Thyroid gland (tissue), 4 donors: Measurements from ENCODE around the gene MAD1L1. TPM values are rescaled to one million over a fixed set of nuclear protein-coding genes. Genes with fewer than 3 reads are reported as not detected.
"Not testable (repeated sequence)": the region's sequence is repeated elsewhere in the genome, so short reads cannot be mapped to it uniquely, and the experiment has no call there.

ENCODE experiments used
- DNase-seq, 2 donors: peaks; one replicate each; pipeline ENCODE4 v3.0.0-alpha.2; 2019
- H3K27ac ChIP-seq, 3 donors: fragments of 200-600 bp; sonication (generic); 1 replicate in 2 of 3; 2 replicates in 1 of 3; pipeline ENCODE4 v1.5.1; 2016 to 2019; ENCODE audit warnings: mild to moderate bottlenecking in 1 of 3, moderate library complexity in 1 of 3
- H3K27me3 ChIP-seq: fragments of 200-600 bp; sonication (generic); one replicate; pipeline ENCODE4 v1.5.1; 2019
- H3K36me3 ChIP-seq, 2 donors: fragments of 200-600 bp; sonication (generic); one replicate each; pipeline ENCODE4 v1.5.1; 2016 to 2019
- H3K4me1 ChIP-seq, 2 donors: fragments of 200-600 bp; sonication (generic); one replicate each; pipeline ENCODE4 v1.5.1; 2017 to 2019
- H3K4me3 ChIP-seq, 3 donors: fragments of 200-600 bp; sonication (generic); replicated peaks in 1 of 3; 1 replicate in 2 of 3; 2 replicates in 1 of 3; pipeline ENCODE4 v1.5.1; 2016; ENCODE audit warnings: mild to moderate bottlenecking in 1 of 3
- H3K9me3 ChIP-seq: fragments of 200-600 bp; sonication (generic); one replicate; pipeline ENCODE4 v1.5.1; 2017
- POLR2A ChIP-seq, 2 donors: fragments of 450-650 bp; IDR thresholded peaks; one replicate each; pipeline ENCODE4 v1.6.1; 2017; ENCODE audit warnings: antibody characterized with exemption in 2 of 2, mild to moderate bottlenecking in 2 of 2, moderate library complexity in 1 of 2
- WGBS, 2 donors: methylation state at CpG; one replicate each; pipeline ENCODE4 v1.1.5; 2017; 5-methylcytosine and 5-hydroxymethylcytosine counted together
- intact Hi-C: fragments of 100-400 bp; cut with DNase I; formaldehyde crosslinking; loops from one replicate; pipeline ENCODE4 v1.15.1; 2023
- total RNA-seq, 4 donors: library from RNA; depleted of rRNA; stranded (reverse); fragments of >200 nt; gene quantifications; one replicate each; pipeline ENCODE4 v1.2.3, GENCODE V29; 2016
- TF ChIP-seq, protein P1 (sequence below), 6 experiments: fragments of 200-600 bp in 3 of 6; fragments of 450-650 bp in 3 of 6; sonication (generic) in 3 of 6; IDR thresholded peaks; one replicate each; pipeline ENCODE4 v1.5.1; 2016 to 2019; ENCODE audit warnings: antibody characterized with exemption in 6 of 6, mild to moderate bottlenecking in 2 of 6, inconsistent platforms in 1 of 6, moderate library complexity in 1 of 6

MAD1L1 gene
- total RNA-seq, 4 donors from 2014 or later = 27.4 to 38.6 (median 33.9) TPM

- no peak overlapping the region for H3K27ac ChIP-seq
- no peaks in the 10 kb centered on the region for H3K4me1 ChIP-seq
- H3K9me3 ChIP-seq = no peaks in the 10 kb centered on the region
- no peak for TF ChIP-seq POLR2A (IDR thresholded peaks at IDR 0.05)
- TF ChIP-seq, protein P1, sequence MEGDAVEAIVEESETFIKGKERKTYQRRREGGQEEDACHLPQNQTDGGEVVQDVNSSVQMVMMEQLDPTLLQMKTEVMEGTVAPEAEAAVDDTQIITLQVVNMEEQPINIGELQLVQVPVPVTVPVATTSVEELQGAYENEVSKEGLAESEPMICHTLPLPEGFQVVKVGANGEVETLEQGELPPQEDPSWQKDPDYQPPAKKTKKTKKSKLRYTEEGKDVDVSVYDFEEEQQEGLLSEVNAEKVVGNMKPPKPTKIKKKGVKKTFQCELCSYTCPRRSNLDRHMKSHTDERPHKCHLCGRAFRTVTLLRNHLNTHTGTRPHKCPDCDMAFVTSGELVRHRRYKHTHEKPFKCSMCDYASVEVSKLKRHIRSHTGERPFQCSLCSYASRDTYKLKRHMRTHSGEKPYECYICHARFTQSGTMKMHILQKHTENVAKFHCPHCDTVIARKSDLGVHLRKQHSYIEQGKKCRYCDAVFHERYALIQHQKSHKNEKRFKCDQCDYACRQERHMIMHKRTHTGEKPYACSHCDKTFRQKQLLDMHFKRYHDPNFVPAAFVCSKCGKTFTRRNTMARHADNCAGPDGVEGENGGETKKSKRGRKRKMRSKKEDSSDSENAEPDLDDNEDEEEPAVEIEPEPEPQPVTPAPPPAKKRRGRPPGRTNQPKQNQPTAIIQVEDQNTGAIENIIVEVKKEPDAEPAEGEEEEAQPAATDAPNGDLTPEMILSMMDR (IDR thresholded peaks at IDR 0.05) = no peak
- WGBS, 2 donors = 85 to 87% methylated on average over 7 to 9 of the region's 14 CpGs
- H3K4me3 ChIP-seq = no peak overlapping the region
- H3K27me3 ChIP-seq = no peaks in the 10 kb centered on the region
- intact Hi-C loops = no loop called here
- DNase-seq = no peak
- H3K36me3 ChIP-seq = no peaks in the 10 kb centered on the region
Observed at GRCh38 chr7:1839701-1840100, 393.0 kb downstream of the MAD1L1 start.

GRCh38 chr7:1838911-1839531 is 393.7 kb downstream of the MAD1L1 start:
- intact Hi-C loops, H3K4me3 ChIP-seq, H3K27me3 ChIP-seq, H3K27ac ChIP-seq, H3K9me3 ChIP-seq, H3K36me3 ChIP-seq, H3K4me1 ChIP-seq: not testable (repeated sequence)
- 82 to 94% methylated on average over 6 to 11 of the region's 21 CpGs for WGBS, 2 donors
- DNase-seq = peak in 1 of 2 donors; percentile 1

DNA sequence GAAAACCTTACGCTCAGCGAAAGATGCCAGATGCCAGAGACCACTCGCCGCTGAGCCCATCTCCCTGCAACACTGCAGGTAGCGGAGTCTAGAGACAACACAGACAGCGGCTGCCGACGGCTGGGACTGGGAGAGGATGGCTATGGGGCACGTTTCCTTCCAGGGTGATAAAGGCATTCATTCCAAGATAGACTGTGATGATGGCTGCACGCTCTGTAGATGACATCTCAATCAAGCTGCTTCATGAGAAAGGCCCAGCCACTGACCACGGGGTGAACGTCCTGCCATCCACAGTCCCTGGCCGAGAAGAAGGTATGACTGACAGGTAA is 394.2 kb downstream of the MAD1L1 start:
- H3K4me3 ChIP-seq, H3K27ac ChIP-seq, H3K4me1 ChIP-seq, intact Hi-C loops, DNase-seq, H3K36me3 ChIP-seq, H3K27me3 ChIP-seq, H3K9me3 ChIP-seq: not testable (repeated sequence)
- 94 to 96% methylated on average over 12 to 13 of the region's 13 CpGs for WGBS, 2 donors

GRCh38 chr7:1837696-1838543 is 394.8 kb downstream of the MAD1L1 start:
- 92 to 93% methylated on average over 31 of the region's 31 CpGs for WGBS, 2 donors
- intact Hi-C loops, H3K27ac ChIP-seq, H3K9me3 ChIP-seq, H3K27me3 ChIP-seq, DNase-seq, H3K36me3 ChIP-seq, H3K4me3 ChIP-seq, H3K4me1 ChIP-seq: not testable (repeated sequence)

- 100% methylated on average over 1 of the region's 1 CpG for WGBS, 2 donors
- H3K4me1 ChIP-seq, H3K4me3 ChIP-seq, H3K9me3 ChIP-seq, H3K36me3 ChIP-seq, DNase-seq, H3K27ac ChIP-seq, H3K27me3 ChIP-seq, intact Hi-C loops: not testable (repeated sequence)
Observed at GRCh38 chr7:1831933-1832535, 400.7 kb downstream of the MAD1L1 start.

GRCh38 chr7:1831471-1831870 is 401.3 kb downstream of the MAD1L1 start:
- H3K9me3 ChIP-seq, H3K27me3 ChIP-seq, H3K4me1 ChIP-seq, H3K4me3 ChIP-seq, intact Hi-C loops, DNase-seq, H3K36me3 ChIP-seq, H3K27ac ChIP-seq: not testable (repeated sequence)
- WGBS, 2 donors = 95 to 96% methylated on average over 4 of the region's 4 CpGs

GRCh38 chr7:1829668-1830067 is 403.1 kb downstream of the MAD1L1 start:
- intact Hi-C loops, H3K27ac ChIP-seq: not testable (repeated sequence)
- WGBS, 2 donors = 96 to 100% methylated on average over 1 of the region's 1 CpG

GRCh38 chr7:1829111-1829510 is 403.6 kb downstream of the MAD1L1 start:
- WGBS, 2 donors = 89 to 93% methylated on average over 9 to 20 of the region's 22 CpGs
- H3K4me1 ChIP-seq = no peaks in the 10 kb centered on the region
- H3K27ac ChIP-seq = no peak overlapping the region
- H3K9me3 ChIP-seq = no peaks in the 10 kb centered on the region
- TF ChIP-seq, protein P1 (IDR thresholded peaks at IDR 0.05) = no peak
- TF ChIP-seq POLR2A (IDR thresholded peaks at IDR 0.05) = no peak
- H3K4me3 ChIP-seq = no peak overlapping the region
- DNase-seq = no peak
- H3K36me3 ChIP-seq = no peaks in the 10 kb centered on the region
- intact Hi-C loops = no loop called here
- no peaks in the 10 kb centered on the region for H3K27me3 ChIP-seq

More at GRCh38 chr7:1829668-1830067, 403.1 kb downstream of the MAD1L1 start:
- not testable (repeated sequence) for H3K9me3 ChIP-seq, H3K27me3 ChIP-seq, H3K36me3 ChIP-seq, H3K4me3 ChIP-seq, H3K4me1 ChIP-seq, DNase-seq

- H3K9me3 ChIP-seq, H3K4me3 ChIP-seq, H3K27me3 ChIP-seq, H3K4me1 ChIP-seq, H3K36me3 ChIP-seq, intact Hi-C loops, DNase-seq, H3K27ac ChIP-seq: not testable (repeated sequence)
- WGBS, 2 donors = 92 to 95% methylated on average over 13 to 16 of the region's 16 CpGs
Observed at GRCh38 chr7:1828170-1828569, 404.6 kb downstream of the MAD1L1 start.

DNA sequence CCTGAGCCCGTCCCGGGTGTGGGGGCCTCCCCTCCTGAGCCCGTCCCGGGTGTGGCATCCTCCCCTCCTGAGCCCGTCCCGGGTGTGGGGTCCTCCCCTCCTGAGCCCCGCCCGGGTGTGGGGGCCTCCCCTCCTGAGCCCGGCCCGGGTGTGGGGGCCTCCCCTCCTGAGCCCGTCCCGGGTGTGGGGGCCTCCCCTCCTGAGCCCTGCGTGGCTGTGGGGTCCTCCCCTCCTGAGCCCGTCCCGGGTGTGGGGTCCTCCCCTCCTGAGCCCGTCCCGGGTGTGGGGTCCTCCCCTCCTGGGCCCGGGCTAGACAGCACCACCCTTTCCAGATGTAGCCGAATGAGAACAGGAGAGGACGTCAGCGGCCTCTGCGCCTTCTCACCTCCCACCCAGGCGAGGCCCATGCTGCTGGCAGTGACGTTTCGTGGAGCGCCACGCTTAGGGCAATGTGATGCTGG is 405.2 kb downstream of the MAD1L1 start:
- H3K9me3 ChIP-seq, H3K27me3 ChIP-seq, intact Hi-C loops, H3K27ac ChIP-seq, H3K4me3 ChIP-seq, DNase-seq, H3K36me3 ChIP-seq, H3K4me1 ChIP-seq: not testable (repeated sequence)
- WGBS, 2 donors = 89 to 98% methylated on average over 7 to 8 of the region's 27 CpGs
